GM19372 (cell line): ENCODE data around the gene KTI12.
"Not testable (repeated sequence)": the region's sequence is repeated elsewhere in the genome, so short reads cannot be mapped to it uniquely, and the experiment has no call there.

Experiments used
- ATAC-seq: cut with Tn5 transposase; IDR thresholded peaks from one replicate; pipeline ENCODE4 v1.9.1; 2021; ENCODE audit warnings: mild to moderate bottlenecking, low read depth, moderate library complexity; ENCODE audit not compliant: unreplicated experiment

KTI12 gene, protein sequence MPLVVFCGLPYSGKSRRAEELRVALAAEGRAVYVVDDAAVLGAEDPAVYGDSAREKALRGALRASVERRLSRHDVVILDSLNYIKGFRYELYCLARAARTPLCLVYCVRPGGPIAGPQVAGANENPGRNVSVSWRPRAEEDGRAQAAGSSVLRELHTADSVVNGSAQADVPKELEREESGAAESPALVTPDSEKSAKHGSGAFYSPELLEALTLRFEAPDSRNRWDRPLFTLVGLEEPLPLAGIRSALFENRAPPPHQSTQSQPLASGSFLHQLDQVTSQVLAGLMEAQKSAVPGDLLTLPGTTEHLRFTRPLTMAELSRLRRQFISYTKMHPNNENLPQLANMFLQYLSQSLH

DNA sequence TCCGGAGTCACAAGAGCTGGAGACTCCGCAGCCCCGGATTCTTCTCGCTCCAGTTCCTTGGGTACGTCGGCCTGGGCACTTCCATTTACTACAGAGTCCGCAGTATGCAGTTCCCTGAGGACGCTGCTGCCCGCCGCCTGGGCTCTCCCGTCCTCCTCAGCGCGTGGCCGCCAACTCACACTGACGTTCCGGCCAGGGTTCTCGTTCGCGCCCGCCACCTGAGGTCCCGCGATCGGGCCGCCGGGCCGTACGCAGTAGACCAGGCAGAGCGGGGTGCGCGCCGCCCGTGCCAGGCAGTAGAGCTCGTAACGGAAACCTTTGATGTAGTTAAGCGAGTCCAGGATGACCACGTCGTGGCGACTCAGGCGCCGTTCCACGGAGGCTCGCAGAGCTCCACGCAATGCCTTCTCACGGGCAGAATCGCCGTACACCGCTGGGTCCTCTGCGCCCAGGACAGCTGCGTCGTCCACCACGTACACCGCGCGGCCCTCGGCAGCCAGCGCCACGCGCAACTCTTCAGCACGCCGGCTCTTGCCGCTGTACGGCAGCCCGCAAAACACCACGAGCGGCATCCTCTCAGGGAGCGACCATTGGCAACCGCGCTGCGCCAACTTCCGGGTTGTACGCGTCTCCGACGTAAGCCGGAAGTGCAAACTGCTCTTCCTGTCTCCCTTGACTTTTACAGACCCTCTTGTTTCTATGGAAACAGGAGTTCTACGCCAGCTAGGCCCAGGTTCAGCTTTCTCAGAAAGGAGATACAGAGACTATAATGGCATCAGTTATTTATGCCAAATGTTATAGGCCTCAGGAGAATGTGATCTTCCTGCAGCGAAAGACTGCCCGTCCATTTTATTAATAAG lies at the start of gene KTI12:
Gene KTI12, minus strand, starts transcription at position 621 of the 860 bp plus-strand sequence. Its CDS starts 49 bp downstream, at position 572.
- ATAC-seq: peak; percentile 85

- no peak for ATAC-seq
Observed at GRCh38 chr1:52080014-52080415, 46.4 kb upstream of the KTI12 start.

DNA sequence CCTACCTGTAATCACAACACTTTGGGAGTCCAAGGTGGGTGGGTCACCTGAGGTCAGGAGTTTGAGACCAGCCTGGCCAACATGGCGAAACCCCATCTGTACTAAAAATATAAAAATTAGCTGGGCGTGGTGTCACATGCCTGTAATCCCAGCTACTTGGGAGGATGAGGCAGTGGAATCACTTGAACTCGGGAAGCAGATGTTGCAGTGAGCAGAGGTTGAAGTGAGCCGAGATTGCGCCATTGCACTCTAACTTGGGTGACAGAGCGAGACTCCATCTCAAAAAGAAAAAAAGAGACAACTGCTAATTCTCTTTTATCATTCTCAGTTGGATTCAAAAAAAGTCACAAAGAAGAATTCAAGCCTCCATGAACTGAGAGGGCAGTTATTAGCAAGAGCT lies 43.7 kb upstream of the KTI12 start:
- not testable (repeated sequence) for ATAC-seq

- no peak for ATAC-seq
Observed at GRCh38 chr1:52072291-52072690, 38.7 kb upstream of the KTI12 start.

DNA sequence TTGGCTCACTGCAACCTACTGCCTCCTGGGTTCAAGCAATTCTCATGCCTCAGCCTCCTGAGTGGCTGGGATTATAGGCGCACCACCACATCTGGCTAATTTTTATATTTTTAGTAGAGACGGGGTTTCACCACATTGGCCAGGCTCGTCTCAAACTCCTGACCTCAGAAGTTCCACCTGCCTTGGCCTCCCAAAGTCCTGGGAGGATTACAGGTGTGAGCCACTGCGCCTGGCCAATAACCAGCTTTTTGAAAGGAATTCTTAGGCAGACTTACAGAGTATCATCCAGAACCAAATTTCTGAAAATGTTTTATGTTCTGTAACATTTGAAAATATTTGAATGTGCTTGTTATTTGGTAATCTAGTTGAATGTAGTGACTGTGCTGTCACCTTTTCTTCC lies 37.1 kb upstream of the KTI12 start:
- ATAC-seq: no peak

GRCh38 chr1:52063192-52063591 lies 29.6 kb upstream of the KTI12 start:
- no peak for ATAC-seq

DNA sequence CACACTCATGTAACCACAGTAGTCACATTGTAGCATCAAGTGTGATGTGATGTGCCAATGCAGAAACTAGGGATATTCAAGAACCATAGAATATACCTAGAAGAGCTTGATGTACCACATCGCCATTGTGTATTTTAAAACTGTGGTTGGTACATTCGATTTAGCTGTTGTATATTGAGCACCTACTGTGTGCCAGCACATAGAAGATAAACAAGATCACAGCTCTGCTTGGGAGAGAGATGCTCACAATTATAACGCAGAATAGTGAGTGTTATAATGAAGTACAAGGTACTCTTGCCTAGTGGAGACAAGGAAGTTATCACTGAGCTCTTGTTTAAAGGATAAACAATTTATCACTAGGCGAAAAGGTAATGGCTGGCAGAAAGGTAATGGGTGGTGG lies 27.2 kb upstream of the KTI12 start:
- ATAC-seq: no peak

DNA sequence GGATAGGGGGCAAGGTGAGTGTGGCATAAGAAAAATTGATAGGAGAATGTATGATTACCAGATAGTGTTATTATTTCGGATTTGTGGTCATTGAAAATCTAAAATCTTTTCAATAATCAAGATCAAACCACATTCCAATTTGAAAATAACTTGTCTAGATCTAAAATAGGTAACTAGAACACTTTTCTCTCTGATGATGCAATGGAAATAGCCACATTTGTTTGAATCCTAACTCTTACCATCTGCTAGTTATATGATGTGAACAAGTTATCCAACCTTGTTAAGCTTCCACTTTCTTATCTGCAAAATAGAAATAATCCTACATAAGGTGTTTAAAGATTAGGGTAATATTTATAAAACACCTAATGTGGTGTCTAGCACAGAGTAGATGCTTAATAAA lies 26.3 kb upstream of the KTI12 start:
- no peak for ATAC-seq

- no peak for ATAC-seq
Observed at GRCh38 chr1:52059321-52059720, 25.7 kb upstream of the KTI12 start.

- no peak for ATAC-seq
Observed at GRCh38 chr1:52057876-52058415, 24.3 kb upstream of the KTI12 start.

DNA sequence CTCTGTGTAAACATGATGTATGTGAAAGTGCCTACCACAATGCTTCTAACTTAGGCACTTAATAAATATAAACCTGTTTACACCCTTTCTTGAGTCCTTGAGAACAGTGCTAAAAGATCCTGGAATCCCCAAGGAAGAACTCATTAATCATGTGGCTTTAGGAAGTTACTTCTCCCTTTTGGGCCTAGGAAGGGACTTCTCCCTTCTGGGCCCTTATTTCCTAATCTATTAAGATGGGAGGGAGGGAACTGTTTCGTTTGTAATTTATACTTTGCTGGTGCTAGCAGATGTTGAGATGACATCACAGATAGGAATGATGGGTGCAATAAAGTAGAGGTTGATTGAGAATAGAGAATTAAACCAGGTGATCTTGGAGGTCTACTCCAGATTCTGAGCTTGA lies 23.6 kb upstream of the KTI12 start:
- ATAC-seq: no peak

DNA sequence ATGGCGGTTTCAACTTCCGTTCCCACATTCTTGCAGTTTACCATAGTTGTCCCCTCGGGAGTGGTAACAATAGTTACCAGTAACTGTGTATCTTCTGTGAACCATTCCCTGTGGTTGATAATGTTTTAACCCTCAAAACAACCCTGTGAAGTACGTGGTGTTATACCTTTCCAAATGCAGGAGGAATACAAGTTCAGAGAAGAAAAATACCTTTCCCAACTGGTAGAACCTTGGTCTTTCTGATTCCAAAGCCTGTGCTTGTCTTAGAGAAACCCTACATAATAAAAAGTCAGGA lies 23.3 kb upstream of the KTI12 start:
- no peak for ATAC-seq

DNA sequence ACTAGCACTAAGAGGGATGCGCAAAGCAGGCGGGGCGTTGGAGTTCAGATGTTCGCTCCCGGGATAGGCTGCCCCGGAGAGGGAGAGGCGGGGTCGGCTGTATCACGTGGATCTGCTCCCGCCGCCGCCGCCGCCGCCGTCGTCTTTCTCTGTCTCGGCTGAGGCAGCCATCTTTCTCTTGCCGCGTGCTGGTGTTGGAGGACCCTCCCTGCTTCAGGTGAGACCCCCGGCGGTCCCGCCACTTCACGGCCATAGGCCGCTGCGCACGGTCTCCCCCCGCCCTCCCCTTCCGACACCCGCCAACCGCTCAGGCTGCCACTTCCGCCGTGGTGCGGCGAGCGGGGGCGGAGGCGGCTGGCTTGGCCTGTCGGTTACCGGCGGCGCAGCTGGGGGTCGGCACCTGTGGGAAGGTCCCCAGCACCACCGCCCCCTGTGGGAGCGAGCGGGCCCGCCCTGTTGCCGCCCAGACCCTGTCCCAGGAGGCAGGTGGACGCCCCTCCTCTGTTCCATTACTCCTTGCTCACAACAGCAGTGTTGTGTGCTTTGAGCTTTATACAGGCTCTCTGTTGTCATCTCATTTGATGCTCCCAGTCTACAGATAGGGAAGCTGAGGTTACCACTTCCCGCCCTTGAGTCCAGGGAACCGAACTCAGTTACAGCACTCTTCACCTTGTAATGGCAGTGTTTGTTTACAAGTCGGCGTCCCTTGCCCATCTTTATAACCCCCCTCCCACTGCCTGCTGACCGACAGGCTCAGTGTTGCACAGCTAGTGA lies 22.7 kb upstream of the KTI12 start, which contains the start of gene BTF3L4:
Gene BTF3L4, plus strand, starts transcription at position 133 of the 774 bp plus-strand sequence. CDS start 3,553 bp downstream, outside the sequence.
- peak; percentile 83 for ATAC-seq

- ATAC-seq: no peak
Observed at GRCh38 chr1:52055866-52056162, 22.2 kb upstream of the KTI12 start.

- peak; percentile 41 for ATAC-seq
Observed at GRCh38 chr1:52055066-52055865, 21.7 kb upstream of the KTI12 start, which contains the start of gene TXNDC12. Gene TXNDC12, minus strand, starts transcription at chr1:52055191. Its CDS starts 95 bp downstream, at chr1:52055096.

DNA sequence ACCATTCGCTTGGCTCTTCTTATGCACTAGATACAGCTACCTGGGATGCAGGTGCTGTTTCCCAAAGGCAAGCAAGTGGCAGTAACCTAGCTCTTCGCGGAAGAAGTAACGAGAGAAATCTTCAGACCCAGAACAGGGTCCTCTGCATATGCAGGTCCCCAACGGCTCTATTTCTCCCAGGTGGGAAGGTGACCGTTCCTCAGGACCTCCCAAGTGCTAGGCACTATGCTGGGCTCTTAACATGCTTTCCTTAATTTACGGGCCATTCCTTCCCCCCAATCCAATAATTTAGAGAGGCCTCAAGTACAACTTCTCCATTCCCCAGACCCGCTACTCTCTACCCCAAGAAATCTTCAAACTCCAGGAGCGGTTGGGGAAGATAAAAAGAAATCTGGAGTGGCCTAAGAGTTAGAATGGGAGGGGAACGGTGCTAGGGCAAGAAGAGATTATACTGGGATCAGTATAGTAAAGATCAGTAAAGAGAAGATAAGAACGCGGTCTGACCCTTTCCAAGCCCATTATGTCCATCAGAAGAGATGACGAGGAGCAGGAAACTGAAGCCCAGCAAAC lies 21.0 kb upstream of the KTI12 start:
- ATAC-seq: no peak

DNA sequence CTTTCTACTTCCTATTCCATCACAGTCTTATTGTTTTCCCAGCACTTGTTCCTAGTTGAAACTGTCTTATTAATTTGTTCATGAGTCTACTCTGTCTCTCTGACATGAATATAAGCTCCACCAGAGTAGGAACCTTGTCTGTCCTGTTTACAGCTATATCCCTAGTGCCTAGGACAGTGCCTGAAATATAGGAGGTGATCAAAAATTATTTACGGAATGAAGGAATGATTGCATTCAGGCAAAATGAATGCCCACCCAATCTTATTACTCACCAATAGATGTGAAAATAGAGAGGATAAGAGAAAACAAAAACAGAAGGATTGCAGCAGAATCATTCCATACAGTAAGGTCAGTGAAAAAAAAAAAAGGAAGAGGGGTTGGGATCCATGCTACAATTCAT lies 20.3 kb upstream of the KTI12 start:
- ATAC-seq: no peak

DNA sequence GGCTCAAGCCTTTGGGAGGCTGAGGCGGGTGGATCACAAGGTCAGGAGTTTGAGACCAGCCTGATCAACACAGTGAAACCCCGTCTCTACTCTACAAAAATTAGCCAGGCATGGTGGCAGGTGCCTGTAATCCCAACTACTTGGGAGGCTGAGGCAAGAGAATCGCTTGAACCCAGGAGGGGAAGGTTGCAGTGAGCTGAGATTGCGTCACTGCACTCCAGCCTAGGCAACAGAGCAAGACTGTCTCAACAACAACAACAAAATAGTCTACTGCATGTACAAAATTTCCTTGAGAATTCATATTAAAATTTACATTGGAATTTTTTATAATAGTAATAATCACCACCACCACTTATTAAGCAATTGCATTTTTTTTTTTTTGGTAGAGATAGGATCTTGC lies 15.7 kb upstream of the KTI12 start:
- not testable (repeated sequence) for ATAC-seq

- ATAC-seq: not testable (repeated sequence)
Observed at GRCh38 chr1:52045666-52046195, 12.1 kb upstream of the KTI12 start.
